Transverse colon (tissue), 4 donors: Measurements from ENCODE around the gene GMIP. TPM values are rescaled to one million over a fixed set of nuclear protein-coding genes. Genes with fewer than 3 reads are reported as not detected.
"Not testable (repeated sequence)": the region's sequence is repeated elsewhere in the genome, so short reads cannot be mapped to it uniquely, and the experiment has no call there.

ENCODE experiments used
- DNase-seq: peaks from one replicate; pipeline ENCODE4 v3.0.0-alpha.2; 2019
- H3K27ac ChIP-seq, 4 donors: fragments of 200-600 bp; sonication (generic); 2 replicates each; pipeline ENCODE4 v1.5.1; 2016 to 2018; ENCODE audit warnings: inconsistent platforms in 4 of 4
- H3K27me3 ChIP-seq: fragments of 200-600 bp; sonication (generic); 2 replicates; pipeline ENCODE4 v1.5.1; 2017; ENCODE audit warnings: inconsistent platforms
- H3K36me3 ChIP-seq, 4 donors: fragments of 200-600 bp; sonication (generic); 2 replicates each; pipeline ENCODE4 v1.5.1; 2017 to 2019; ENCODE audit warnings: inconsistent platforms in 4 of 4
- H3K4me1 ChIP-seq, 4 donors: fragments of 200-600 bp; sonication (generic); 2 replicates each; pipeline ENCODE4 v1.5.1; 2017 to 2020; ENCODE audit warnings: inconsistent platforms in 4 of 4
- H3K4me3 ChIP-seq, 4 donors: fragments of 200-600 bp; sonication (generic); 1 replicate in 1 of 4; 2 replicates in 3 of 4; pipeline versions ENCODE4 v1.5.1 to v1.6.1; 2017 to 2019; ENCODE audit warnings: inconsistent platforms in 4 of 4
- H3K9me3 ChIP-seq, 2 donors: fragments of 200-600 bp; sonication (generic); 2 replicates each; pipeline ENCODE4 v1.5.1; 2017 to 2019; ENCODE audit warnings: inconsistent platforms in 2 of 2
- CTCF ChIP-seq, 5 experiments: fragments of 200-600 bp in 3 of 5; fragments of 450-650 bp in 2 of 5; sonication (generic) in 3 of 5; IDR thresholded peaks; 1 replicate in 2 of 5; 2 replicates in 3 of 5; pipeline ENCODE4 v1.5.1; 2016 to 2017; ENCODE audit warnings: antibody characterized with exemption in 5 of 5, inconsistent platforms in 3 of 5, mild to moderate bottlenecking in 2 of 5, moderate library complexity in 1 of 5
- EP300 ChIP-seq: sonication (generic); formaldehyde crosslinking; IDR thresholded peaks from one replicate; pipeline ENCODE4 v1.6.1; 2017; ENCODE audit warnings: antibody characterized with exemption, low read depth
- POLR2A ChIP-seq: fragments of 450-650 bp; IDR thresholded peaks from one replicate; pipeline ENCODE4 v1.6.1; 2016; ENCODE audit warnings: antibody characterized with exemption, mild to moderate bottlenecking, moderate library complexity
- POLR2AphosphoS5 ChIP-seq, 3 donors: sonication (generic); formaldehyde crosslinking; IDR thresholded peaks; one replicate each; pipeline ENCODE4 v1.6.1; 2016; ENCODE audit warnings: antibody characterized with exemption in 3 of 3
- WGBS, 2 donors: methylation state at CpG; one replicate each; pipeline ENCODE4 v1.1.5; 2018; ENCODE audit warnings: low coverage in 1 of 2; 5-methylcytosine and 5-hydroxymethylcytosine counted together
- in situ Hi-C, 4 donors: fragments of 200-750 bp; cut with MboI; loops; one replicate each; pipeline versions ENCODE4 v1.15.0 to v1.15.1; 2017; ENCODE audit warnings: low sequenced_read_pairs in 3 of 4, low pct_ligation_motif_present in 1 of 4, low pct_unique_long_range_greater_than_20kb in 1 of 4
- intact Hi-C: fragments of 100-400 bp; cut with DNase I; formaldehyde crosslinking; loops from one replicate; pipeline ENCODE4 v1.15.1; 2023; ENCODE audit warnings: low total_unique reads
- total RNA-seq, 4 donors: library from RNA; depleted of rRNA; stranded (reverse); fragments of >200 nt; gene quantifications; one replicate each; pipeline ENCODE4 v1.1.0, GENCODE V29; 2016

The GMIP gene
- total RNA-seq, 4 donors from 2014 or later = 17.3 to 84.9 (median 27.2) TPM

GRCh38 chr19:19602713-19603324 is 40.6 kb downstream of the GMIP start:
- Histone ChIP-seq H3K36me3 (no peaks in the 10 kb centered on the region), H3K27ac (peak overlapping the region; percentile 48 to 73 (median 64)), H3K4me3 (no peak overlapping the region), H3K4me1 (peaks cover 0 to 40% (median 21%) of the 10 kb centered on the region in 4 donors), H3K9me3 (no peaks in the 10 kb centered on the region), H3K27me3 (no peaks in the 10 kb centered on the region)
- WGBS, 2 donors = 46 to 59% methylated on average over 3 of the region's 3 CpGs
- TF ChIP-seq EP300 = no peak
- no peak for TF ChIP-seq POLR2AphosphoS5 (IDR thresholded peaks at IDR 0.05)
- TF ChIP-seq POLR2A = no peak
- intact Hi-C loops = no loop called here
- DNase-seq = no peak
- in situ Hi-C loops = no loop called here

DNA sequence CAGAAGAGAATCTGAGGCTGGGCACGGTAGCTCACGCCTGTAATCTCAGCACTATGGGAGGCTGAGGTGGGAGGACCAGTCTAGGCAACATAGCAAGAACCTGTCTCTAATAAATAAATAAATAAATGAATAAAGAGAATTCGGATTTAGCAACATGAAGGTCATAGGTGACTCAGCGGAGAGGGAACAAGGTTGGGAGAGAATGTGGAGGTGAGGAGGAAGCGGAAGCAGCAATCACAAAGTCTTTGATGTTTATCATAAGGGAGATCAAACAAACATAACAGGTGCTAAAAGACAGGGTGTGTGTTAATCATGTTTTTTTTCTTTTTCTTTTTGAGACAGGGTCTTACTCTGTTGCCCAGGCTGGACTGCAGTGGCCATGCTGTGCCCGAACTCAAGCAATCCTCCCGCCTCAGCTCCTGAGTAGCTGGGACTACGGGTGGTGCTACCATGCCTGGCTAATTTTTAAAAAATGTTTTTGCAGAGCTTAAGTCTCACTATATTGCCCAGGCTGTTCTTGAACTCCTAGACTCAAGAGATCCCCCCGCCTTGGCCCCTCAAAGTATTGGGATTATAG is 41.2 kb downstream of the GMIP start:
- no peak for TF ChIP-seq CTCF (IDR thresholded peaks at IDR 0.05)
- TF ChIP-seq POLR2A = no peak
- TF ChIP-seq EP300 = no peak
- peak in 2 of 3 donors; percentile 47 to 50 for TF ChIP-seq POLR2AphosphoS5 (IDR thresholded peaks at IDR 0.05)
- peaks cover 0 to 37% (median 21%) of the 10 kb centered on the region in 4 donors for H3K4me1 ChIP-seq
- no peaks in the 10 kb centered on the region for H3K27me3 ChIP-seq
- H3K27ac ChIP-seq = peak overlapping the region; percentile 48 to 73 (median 64)
- intact Hi-C loops (no loop called here), in situ Hi-C loops (no loop called here)
- DNase-seq = no peak
- H3K9me3 ChIP-seq = no peaks in the 10 kb centered on the region
- 21 to 54% methylated on average over 3 to 9 of the region's 9 CpGs for WGBS, 2 donors
- no peak overlapping the region for H3K4me3 ChIP-seq
- H3K36me3 ChIP-seq = no peaks in the 10 kb centered on the region

- H3K27ac ChIP-seq = no peak overlapping the region
- no peak overlapping the region for H3K4me3 ChIP-seq
- no peak for DNase-seq
- TF ChIP-seq POLR2A (no peak), CTCF (IDR thresholded peaks at IDR 0.05) (no peak), POLR2AphosphoS5 (IDR thresholded peaks at IDR 0.05) (no peak), EP300 (no peak)
- peaks cover 0 to 26% (median 13%) of the 10 kb centered on the region in 4 donors for H3K4me1 ChIP-seq
- intact Hi-C loops = no loop called here
- 54% methylated on average over 1 of the region's 1 CpG; no CpG with 5 or more reads in 1 of the 2 donors for WGBS, 2 donors
- no peaks in the 10 kb centered on the region for H3K27me3 ChIP-seq
- H3K36me3 ChIP-seq = no peaks in the 10 kb centered on the region
- H3K9me3 ChIP-seq = no peaks in the 10 kb centered on the region
- in situ Hi-C loops = no loop called here
These were observed 42.6 kb downstream of the GMIP start for GRCh38 chr19:19600793-19601330.

- 63 to 84% methylated on average over 10 to 20 of the region's 20 CpGs for WGBS, 2 donors
- intact Hi-C loops = not testable (repeated sequence)
These were observed 44.6 kb downstream of the GMIP start for GRCh38 chr19:19598728-19599451.

DNA sequence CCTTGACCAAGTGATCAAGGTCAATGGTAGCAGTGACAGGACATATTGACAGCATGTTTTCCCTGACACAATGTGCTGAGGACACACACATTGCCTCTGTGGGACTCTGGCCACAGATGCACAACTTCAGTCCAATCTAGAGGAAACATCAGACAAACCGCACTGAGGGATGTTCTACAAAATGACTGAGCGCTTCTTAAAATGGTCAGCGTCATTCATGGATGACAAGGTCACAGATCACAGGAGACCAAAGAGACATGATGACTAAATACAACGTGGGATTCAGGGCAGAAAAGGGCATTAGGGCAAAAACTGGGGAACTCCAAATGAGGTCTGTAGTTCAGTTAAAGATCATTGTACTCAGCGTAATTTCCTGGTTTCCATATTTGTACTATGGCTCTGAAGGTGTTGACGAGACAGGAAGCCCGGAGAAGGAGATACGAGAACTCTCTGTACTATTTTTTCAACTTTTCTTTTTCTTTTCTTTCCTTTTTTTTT is 45.6 kb downstream of the GMIP start:
- H3K36me3 ChIP-seq = no peaks in the 10 kb centered on the region
- in situ Hi-C loops (no loop called here), intact Hi-C loops (no loop called here)
- WGBS, 2 donors = 59 to 68% methylated on average over 5 to 8 of the region's 8 CpGs
- H3K4me1 ChIP-seq = peaks cover 0 to 24% (median 11%) of the 10 kb centered on the region in 4 donors
- DNase-seq = no peak
- H3K27me3 ChIP-seq = no peaks in the 10 kb centered on the region
- no peak overlapping the region for H3K4me3 ChIP-seq
- no peaks in the 10 kb centered on the region for H3K9me3 ChIP-seq
- TF ChIP-seq EP300 = no peak
- TF ChIP-seq POLR2A = no peak
- TF ChIP-seq CTCF (IDR thresholded peaks at IDR 0.05) = no peak
- TF ChIP-seq POLR2AphosphoS5 (IDR thresholded peaks at IDR 0.05) = no peak
- peak overlapping the region in 3 of 4 donors; percentile 3 to 30 (median 17) for H3K27ac ChIP-seq

More at GRCh38 chr19:19598728-19599451, 44.6 kb downstream of the GMIP start:
- H3K4me1 ChIP-seq = peaks cover 0 to 31% (median 13%) of the 10 kb centered on the region in 4 donors
- H3K27ac ChIP-seq = peak overlapping the region; percentile 48 to 59 (median 52)
- H3K9me3 ChIP-seq, H3K4me3 ChIP-seq, DNase-seq, H3K36me3 ChIP-seq, in situ Hi-C loops, H3K27me3 ChIP-seq: not testable (repeated sequence)
